AG08396 (cell line): Measurements from ENCODE around the gene KDELR3.

Experiments used
- DNase-seq: peaks from one replicate; pipeline ENCODE4 v3.0.0; 2012; ENCODE audit warnings: low spot score, mixed read lengths

The KDELR3 gene

DNA sequence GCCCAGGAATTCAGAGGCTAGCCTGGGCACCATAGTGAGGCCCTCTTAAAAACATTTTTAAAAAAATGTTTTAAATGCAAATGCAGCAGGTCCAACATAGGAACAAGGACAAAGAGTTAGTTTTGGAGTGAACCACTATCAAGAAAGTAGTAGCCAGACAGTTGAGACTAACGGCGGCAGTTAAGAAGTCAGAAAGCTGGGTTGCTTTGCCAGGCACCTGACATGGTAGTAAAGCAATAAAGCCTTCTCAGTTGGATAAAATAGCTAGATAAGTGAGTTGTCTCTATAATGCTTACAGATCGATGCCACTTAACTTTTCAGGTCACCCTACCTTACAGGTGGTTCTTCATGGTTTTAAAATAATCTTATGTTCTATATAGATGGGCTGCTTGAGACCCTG is 55.1 kb downstream of the KDELR3 start:
- DNase-seq: no peak

DNA sequence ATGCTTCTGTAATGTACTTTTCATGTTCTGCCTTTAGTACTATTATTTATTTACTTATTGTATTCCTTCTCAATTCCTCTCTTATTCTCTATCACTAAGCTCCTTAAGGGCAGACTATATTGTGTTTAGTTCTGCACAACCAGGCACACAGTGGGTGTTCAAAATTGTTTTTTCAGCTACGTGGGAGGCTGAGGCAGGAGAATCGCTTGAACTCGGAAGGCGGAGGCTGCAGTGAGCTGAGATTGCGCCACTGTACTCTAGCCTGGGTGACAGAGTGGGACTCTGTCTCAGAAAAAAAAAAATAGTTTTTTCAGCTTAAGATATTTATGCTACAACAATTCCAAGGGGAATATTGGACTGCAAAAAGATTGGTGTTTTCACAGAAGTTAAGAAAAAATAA is 55.6 kb downstream of the KDELR3 start:
- DNase-seq: no peak

- DNase-seq: no peak
These were observed 56.5 kb downstream of the KDELR3 start for GRCh38 chr22:38524429-38524828.

- DNase-seq: no peak
These were observed 63.5 kb downstream of the KDELR3 start for GRCh38 chr22:38531251-38531938.
